Astrocyte of the hippocampus (primary cell): Measurements from ENCODE around the gene NANOS3.
A peak's percentile ranks its signal among the peaks of the same experiment; 100 is the strongest.
"Not testable (repeated sequence)": the region's sequence is repeated elsewhere in the genome, so short reads cannot be mapped to it uniquely, and the experiment has no call there.

Experiments
- DNase-seq: peaks from one replicate; pipeline ENCODE4 v3.0.0; 2011; ENCODE audit warnings: low read depth, low spot score

The NANOS3 gene

GRCh38 chr19:13920940-13921747 is 44.2 kb downstream of the NANOS3 start:
- peak; percentile 40 for DNase-seq

GRCh38 chr19:13922118-13922517 is 45.2 kb downstream of the NANOS3 start:
- not testable (repeated sequence) for DNase-seq

- DNase-seq = no peak
Measured at GRCh38 chr19:13923194-13923987, 46.5 kb downstream of the NANOS3 start.

- no peak for DNase-seq
Measured at GRCh38 chr19:13926010-13926409, 49.1 kb downstream of the NANOS3 start.

GRCh38 chr19:13926715-13927114 is 49.8 kb downstream of the NANOS3 start:
- no peak for DNase-seq

GRCh38 chr19:13929340-13929739 is 52.4 kb downstream of the NANOS3 start:
- DNase-seq = no peak

- no peak for DNase-seq
Measured at GRCh38 chr19:13929956-13930355, 53.0 kb downstream of the NANOS3 start.
